Endothelial cell of umbilical vein (primary cell): Measurements from ENCODE around the gene SLC4A4. TPM values are rescaled to one million over a fixed set of nuclear protein-coding genes. Genes with fewer than 3 reads are reported as not detected.

ENCODE experiments used
- BruUV-seq: library from RNA; stranded (reverse); fragments of 400-500 nt; replicated peaks from 2 replicates; lab custom pipeline; 2021; lab: Mats Ljungman, UMichigan
- CTCF ChIA-PET: fragments of 300-600, 350-600 bp; sonication (Branson Sonifier 250); formaldehyde crosslinking; loops from one replicate; lab custom pipeline; 2021; ENCODE audit warnings: antibody characterized with exemption, inconsistent platforms; lab: Charles Lee
- POLR2A ChIA-PET: fragments of 300-600, 350-600 bp; sonication (Branson Sonifier 250); formaldehyde crosslinking; loops from one replicate; lab custom pipeline; 2021; ENCODE audit warnings: antibody characterized with exemption, inconsistent platforms; lab: Charles Lee
- DNase-seq: peaks from one replicate; pipeline ENCODE4 v3.0.0-alpha.2; 2011; ENCODE audit warnings: low read depth, low spot score
- FAIRE-seq: peaks from 2 replicates; lab custom pipeline; 2011; peaks lifted over from hg19 to GRCh38; lab: Jason Lieb, UNC
- H2AFZ ChIP-seq: 2 replicates; pipeline ENCODE4 v1.6.0; 2012; ENCODE audit warnings: low read depth, low read length, control low read depth, inconsistent platforms
- H3K27ac ChIP-seq: 2 replicates; pipeline ENCODE4 v1.5.1; 2011; ENCODE audit warnings: low read depth, mild to moderate bottlenecking, control low read depth, low read length, moderate library complexity; ENCODE audit not compliant: insufficient read depth
- H3K27me3 ChIP-seq, 2 experiments: 2 replicates each; pipeline versions ENCODE4 v1.6.0 to v1.6.1; 2011; ENCODE audit warnings: low read length in 2 of 2, mixed read lengths in 1 of 2; ENCODE audit not compliant: control insufficient read depth in 2 of 2, insufficient read depth in 2 of 2
- H3K36me3 ChIP-seq, 2 experiments: 2 replicates in 1 of 2; 3 replicates in 1 of 2; pipeline ENCODE4 v1.5.1; 2011; ENCODE audit warnings: low read length in 2 of 2, mild to moderate bottlenecking in 1 of 2, moderate library complexity in 1 of 2; ENCODE audit not compliant: control insufficient read depth in 2 of 2, insufficient read depth in 2 of 2; ENCODE audit errors: extremely low read depth in 1 of 2
- H3K4me1 ChIP-seq: 3 replicates; pipeline ENCODE4 v1.5.1; 2011; ENCODE audit warnings: mild to moderate bottlenecking, low read length; ENCODE audit not compliant: control insufficient read depth, insufficient read depth; ENCODE audit errors: extremely low read depth
- H3K4me2 ChIP-seq: 2 replicates; pipeline ENCODE4 v1.6.1; 2011; ENCODE audit warnings: low read length, control low read depth, mixed read lengths; ENCODE audit not compliant: insufficient read depth
- H3K4me3 ChIP-seq, 3 experiments: fragments of 200-600 bp in 1 of 3; sonication (generic), shearing (Covaris generic) in 1 of 3; replicated peaks in 1 of 3; 2 replicates each; pipeline ENCODE4 v1.5.1; 2011 to 2016; ENCODE audit warnings: control low read depth in 3 of 3, low read length in 3 of 3, mild to moderate bottlenecking in 2 of 3, inconsistent platforms in 1 of 3, low read depth in 1 of 3, moderate library complexity in 1 of 3; ENCODE audit not compliant: insufficient read depth in 1 of 3
- H3K79me2 ChIP-seq: 2 replicates; pipeline ENCODE4 v1.6.0; 2012; ENCODE audit warnings: low read length, inconsistent platforms; ENCODE audit not compliant: control insufficient read depth, insufficient read depth
- H3K9ac ChIP-seq: replicated peaks from 2 replicates; pipeline ENCODE3; 2011; ENCODE audit warnings: low read length, control low read depth; ENCODE audit not compliant: insufficient read depth; ENCODE audit errors: extremely low read depth
- H3K9me1 ChIP-seq: replicated peaks from 3 replicates; pipeline ENCODE4 v1.6.0; 2011; ENCODE audit warnings: mild to moderate bottlenecking, low read length; ENCODE audit not compliant: control insufficient read depth, insufficient read depth; ENCODE audit errors: extremely low read depth
- H3K9me3 ChIP-seq: replicated peaks from 2 replicates; pipeline ENCODE4 v1.5.1; 2012; ENCODE audit warnings: low read length, inconsistent platforms; ENCODE audit not compliant: control insufficient read depth, insufficient read depth
- H4K20me1 ChIP-seq: replicated peaks from 2 replicates; pipeline ENCODE3; 2011; ENCODE audit warnings: mild to moderate bottlenecking, low read length; ENCODE audit not compliant: control insufficient read depth, insufficient read depth; ENCODE audit errors: extremely low read depth
- EZH2 ChIP-seq: IDR thresholded peaks from 2 replicates; pipeline ENCODE4 v1.6.1; 2012; ENCODE audit warnings: borderline replicate concordance, low read depth, mild to moderate bottlenecking, moderate library complexity, low read length, inconsistent platforms; ENCODE audit not compliant: severe bottlenecking
- FOS ChIP-seq: IDR thresholded peaks from 2 replicates; pipeline ENCODE4 v1.6.1; 2011; ENCODE audit warnings: mild to moderate bottlenecking, low read length, moderate library complexity, borderline replicate concordance; ENCODE audit not compliant: insufficient read depth
- GATA2 ChIP-seq: IDR thresholded peaks from 2 replicates; pipeline ENCODE4 v1.7.0; 2011; ENCODE audit warnings: low read depth, mild to moderate bottlenecking, moderate library complexity, mixed read lengths, low read length; ENCODE audit not compliant: insufficient read length, insufficient read depth
- JUN ChIP-seq: IDR thresholded peaks from 2 replicates; pipeline ENCODE4 v1.6.1; 2011; ENCODE audit warnings: borderline replicate concordance, low read depth; ENCODE audit not compliant: insufficient read length, insufficient read depth
- MYC ChIP-seq: IDR thresholded peaks from one replicate; pipeline ENCODE4 v1.6.1; 2011; ENCODE audit warnings: mild to moderate bottlenecking, low read depth, low read length
- POLR2A ChIP-seq: IDR thresholded peaks from 2 replicates; pipeline ENCODE4 v1.6.1; 2012; ENCODE audit warnings: low read depth, mild to moderate bottlenecking, control low read depth, low read length
- POLR2AphosphoS5 ChIP-seq: IDR thresholded peaks from 2 replicates; pipeline ENCODE4 v1.6.1; 2012; ENCODE audit warnings: low read depth, mild to moderate bottlenecking, control low read depth, low read length, moderate library complexity; ENCODE audit not compliant: insufficient read depth
- dilution Hi-C: fragments of 300-500 bp; cut with MboI; formaldehyde crosslinking; loops from one replicate; pipeline ENCODE4 v1.15.0; 2019; ENCODE audit warnings: low sequenced_read_pairs; ENCODE audit not compliant: extremely low pct_ligation_motif_present
- intact Hi-C: fragments of 100-400 bp; cut with micrococcal nuclease; formaldehyde crosslinking; loops from one replicate; pipeline ENCODE4 v1.10.0; 2022
- polyA plus RNA-seq, 4 experiments: library from polyadenylated mRNA; depleted of rRNA in 3 of 4; stranded (reverse) in 3 of 4; unstranded in 1 of 4; fragments of >200 nt; gene quantifications; 2 replicates each; pipeline versions ENCODE4 v1.2.1 to v1.2.3, GENCODE V29; 2011 to 2012; ENCODE audit warnings: missing spikeins in 1 of 4
- total RNA-seq: library from RNA; stranded (reverse); gene quantifications from 2 replicates; pipeline ENCODE4 v1.2.3, GENCODE V29; 2021
- TF ChIP-seq, protein P1 (sequence below), 2 donors: IDR thresholded peaks; 1 replicate in 1 of 2; 2 replicates in 1 of 2; pipeline ENCODE4 v1.5.1; 2011; ENCODE audit warnings: low read length in 2 of 2, mild to moderate bottlenecking in 2 of 2, moderate library complexity in 2 of 2, control low read depth in 1 of 2, inconsistent platforms in 1 of 2, low read depth in 1 of 2; ENCODE audit not compliant: insufficient read depth in 1 of 2; ENCODE audit errors: extremely low read depth in 1 of 2
- TF ChIP-seq, protein P2 (sequence below): IDR thresholded peaks from 2 replicates; pipeline ENCODE4 v1.6.1; 2011; ENCODE audit not compliant: insufficient read depth, insufficient read length

Gene SLC4A4
- total and polyA plus RNA-seq, 2 donors (not counting 3 experiments of a cell fraction or from before 2014, with no cell fraction given) = not detected

DNA sequence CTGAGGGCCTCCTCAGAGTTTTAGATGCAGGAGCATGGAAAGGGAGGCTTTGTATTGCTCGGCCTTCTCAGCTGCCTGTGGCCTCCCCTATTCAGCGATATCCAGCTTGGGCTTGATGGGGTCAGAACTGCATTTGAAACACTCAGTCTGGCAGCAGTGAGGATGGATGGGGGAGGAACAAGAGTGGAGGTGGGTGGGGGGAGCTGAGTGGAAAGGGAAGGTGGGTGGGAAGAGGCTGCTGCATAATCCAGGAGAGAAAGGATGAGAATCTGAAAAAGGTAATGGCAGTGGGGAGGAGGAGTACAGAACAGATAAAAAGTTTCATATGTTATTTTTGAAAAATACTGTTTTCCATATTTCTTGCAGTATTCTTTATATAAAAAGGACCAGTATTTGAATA is 202.7 kb downstream of the SLC4A4 start:
- intact Hi-C loops = no loop called here
- FAIRE-seq (no peak), DNase-seq (no peak)
- ChIA-PET CTCF (no interaction called here), POLR2A (no interaction called here)
- Histone ChIP-seq H3K36me3 (no peaks in the 10 kb centered on the region), H3K27me3 (no peaks in the 10 kb centered on the region), H3K9me3 (no peaks in the 10 kb centered on the region), H3K9ac (no peak overlapping the region), H3K9me1 (no peaks in the 10 kb centered on the region), H3K4me2 (no peak overlapping the region), H3K4me1 (no peaks in the 10 kb centered on the region), H2AFZ (no peak overlapping the region), H3K79me2 (no peaks in the 10 kb centered on the region), H3K4me3 (no peak overlapping the region), H3K27ac (no peak overlapping the region), H4K20me1 (no peaks in the 10 kb centered on the region)
- BruUV-seq = no TSS peak
- TF ChIP-seq GATA2 = no peak
- TF ChIP-seq JUN = no peak
- TF ChIP-seq MYC = no peak
- no peak for TF ChIP-seq EZH2
- TF ChIP-seq POLR2A = no peak
- TF ChIP-seq, protein P1, sequence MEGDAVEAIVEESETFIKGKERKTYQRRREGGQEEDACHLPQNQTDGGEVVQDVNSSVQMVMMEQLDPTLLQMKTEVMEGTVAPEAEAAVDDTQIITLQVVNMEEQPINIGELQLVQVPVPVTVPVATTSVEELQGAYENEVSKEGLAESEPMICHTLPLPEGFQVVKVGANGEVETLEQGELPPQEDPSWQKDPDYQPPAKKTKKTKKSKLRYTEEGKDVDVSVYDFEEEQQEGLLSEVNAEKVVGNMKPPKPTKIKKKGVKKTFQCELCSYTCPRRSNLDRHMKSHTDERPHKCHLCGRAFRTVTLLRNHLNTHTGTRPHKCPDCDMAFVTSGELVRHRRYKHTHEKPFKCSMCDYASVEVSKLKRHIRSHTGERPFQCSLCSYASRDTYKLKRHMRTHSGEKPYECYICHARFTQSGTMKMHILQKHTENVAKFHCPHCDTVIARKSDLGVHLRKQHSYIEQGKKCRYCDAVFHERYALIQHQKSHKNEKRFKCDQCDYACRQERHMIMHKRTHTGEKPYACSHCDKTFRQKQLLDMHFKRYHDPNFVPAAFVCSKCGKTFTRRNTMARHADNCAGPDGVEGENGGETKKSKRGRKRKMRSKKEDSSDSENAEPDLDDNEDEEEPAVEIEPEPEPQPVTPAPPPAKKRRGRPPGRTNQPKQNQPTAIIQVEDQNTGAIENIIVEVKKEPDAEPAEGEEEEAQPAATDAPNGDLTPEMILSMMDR (IDR thresholded peaks at IDR 0.05; ENCODE audit: extremely low read depth in 1 of 2, insufficient read depth in 1 of 2, low read depth in 1 of 2, low read length in 2 of 2) = no peak
- TF ChIP-seq POLR2AphosphoS5 = no peak
- TF ChIP-seq, protein P2, sequence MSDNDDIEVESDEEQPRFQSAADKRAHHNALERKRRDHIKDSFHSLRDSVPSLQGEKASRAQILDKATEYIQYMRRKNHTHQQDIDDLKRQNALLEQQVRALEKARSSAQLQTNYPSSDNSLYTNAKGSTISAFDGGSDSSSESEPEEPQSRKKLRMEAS = no peak
- TF ChIP-seq FOS = no peak
- dilution Hi-C loops = no loop called here
